HCT116 (cell line): ENCODE measurements around the gene ADRB1.

Experiments
- CTCF ChIP-seq, 3 experiments: fragments of 200-600 bp in 1 of 3; sonication (generic) in 1 of 3; IDR thresholded peaks in 2 of 3; conservative IDR thresholded peaks in 1 of 3; 2 replicates each; pipeline ENCODE4 v1.5.1; 2012 to 2017; ENCODE audit warnings: low read depth in 2 of 3, low read length in 2 of 3, antibody characterized with exemption in 1 of 3, borderline replicate concordance in 1 of 3, control low read depth in 1 of 3, mild to moderate bottlenecking in 1 of 3, mixed read lengths in 1 of 3, mixed run types in 1 of 3, moderate library complexity in 1 of 3; ENCODE audit not compliant: insufficient read depth in 1 of 3
- POLR2A ChIP-seq: IDR thresholded peaks from 2 replicates; pipeline ENCODE4 v1.7.0; 2011; ENCODE audit warnings: borderline replicate concordance; ENCODE audit not compliant: insufficient read depth, insufficient read length; ENCODE audit errors: extremely low read depth
- POLR2AphosphoS5 ChIP-seq: IDR thresholded peaks from 2 replicates; pipeline ENCODE4 v1.6.1; 2011; ENCODE audit warnings: mild to moderate bottlenecking, low read depth, low read length, moderate library complexity
- REST ChIP-seq: IDR thresholded peaks from 2 replicates; pipeline ENCODE4 v1.6.1; 2012; ENCODE audit warnings: low read depth
- TCF7L2 ChIP-seq: IDR thresholded peaks from 2 replicates; pipeline ENCODE4 v1.7.0; 2011; ENCODE audit warnings: borderline replicate concordance, inconsistent platforms; ENCODE audit not compliant: insufficient read depth, insufficient read length; ENCODE audit errors: extremely low read depth

DNA sequence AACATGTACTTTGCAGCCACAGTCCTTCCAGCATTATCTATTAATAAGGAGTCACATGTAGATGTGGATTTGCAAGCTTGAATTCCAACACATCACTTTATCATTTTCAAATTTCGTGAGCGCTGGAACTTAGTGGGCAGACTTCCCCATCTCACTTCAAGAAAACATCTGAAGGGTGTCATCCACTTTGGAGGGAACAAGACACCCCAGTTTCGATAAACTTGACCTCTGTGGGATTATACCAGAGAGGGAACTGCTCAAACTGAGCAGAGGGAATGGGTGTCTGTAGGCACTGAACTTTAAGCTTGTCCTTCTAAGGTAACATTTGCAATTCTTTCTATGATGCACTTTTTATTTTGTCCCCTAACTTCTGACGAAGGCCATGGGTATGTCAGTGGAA is 27.5 kb downstream of the ADRB1 start:
- TF ChIP-seq POLR2AphosphoS5 (no peak), CTCF (IDR thresholded peaks at IDR 0.05 in 2 of 3, conservative IDR thresholded peaks at IDR 0.05 in 1 of 3; ENCODE audit: borderline replicate concordance in 1 of 3, insufficient read depth in 1 of 3, low read depth in 2 of 3, low read length in 2 of 3) (no peak), TCF7L2 (no peak), POLR2A (no peak), REST (no peak)
